GM12873 (cell line): ENCODE data around the gene CACNB4.

Experiments used
- CTCF ChIP-seq: IDR thresholded peaks from 2 replicates; pipeline ENCODE4 v1.5.1; 2012; ENCODE audit warnings: low read depth, mild to moderate bottlenecking, moderate library complexity, low read length, control low read depth; ENCODE audit not compliant: insufficient read depth; ENCODE audit errors: missing control alignments

The CACNB4 gene

DNA sequence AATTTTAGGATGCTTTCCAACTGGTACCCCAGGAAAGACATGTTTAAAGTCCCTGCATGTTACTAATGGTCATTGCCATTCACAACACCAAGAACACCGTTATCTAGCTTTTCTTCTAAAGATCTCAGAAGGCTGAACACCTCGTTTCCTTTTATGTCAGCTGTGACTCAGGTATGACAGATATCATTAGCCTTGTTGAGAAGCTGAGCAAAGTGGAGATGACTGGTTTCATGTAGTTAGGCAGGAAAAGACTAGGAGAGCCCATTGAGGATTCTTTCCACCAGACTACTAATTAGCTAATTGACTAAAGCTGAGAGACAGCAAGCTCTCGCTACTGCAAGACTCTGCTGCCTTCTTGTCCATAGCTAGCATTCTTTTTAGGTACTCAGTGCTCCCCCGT, 238.6 kb downstream of the CACNB4 start:
- no peak for TF ChIP-seq CTCF

- TF ChIP-seq CTCF: no peak
Measured at GRCh38 chr2:151857650-151858049, 241.2 kb downstream of the CACNB4 start.

GRCh38 chr2:151855111-151855510, 243.7 kb downstream of the CACNB4 start:
- no peak for TF ChIP-seq CTCF

GRCh38 chr2:151853070-151853758, 245.6 kb downstream of the CACNB4 start:
- TF ChIP-seq CTCF: no peak

DNA sequence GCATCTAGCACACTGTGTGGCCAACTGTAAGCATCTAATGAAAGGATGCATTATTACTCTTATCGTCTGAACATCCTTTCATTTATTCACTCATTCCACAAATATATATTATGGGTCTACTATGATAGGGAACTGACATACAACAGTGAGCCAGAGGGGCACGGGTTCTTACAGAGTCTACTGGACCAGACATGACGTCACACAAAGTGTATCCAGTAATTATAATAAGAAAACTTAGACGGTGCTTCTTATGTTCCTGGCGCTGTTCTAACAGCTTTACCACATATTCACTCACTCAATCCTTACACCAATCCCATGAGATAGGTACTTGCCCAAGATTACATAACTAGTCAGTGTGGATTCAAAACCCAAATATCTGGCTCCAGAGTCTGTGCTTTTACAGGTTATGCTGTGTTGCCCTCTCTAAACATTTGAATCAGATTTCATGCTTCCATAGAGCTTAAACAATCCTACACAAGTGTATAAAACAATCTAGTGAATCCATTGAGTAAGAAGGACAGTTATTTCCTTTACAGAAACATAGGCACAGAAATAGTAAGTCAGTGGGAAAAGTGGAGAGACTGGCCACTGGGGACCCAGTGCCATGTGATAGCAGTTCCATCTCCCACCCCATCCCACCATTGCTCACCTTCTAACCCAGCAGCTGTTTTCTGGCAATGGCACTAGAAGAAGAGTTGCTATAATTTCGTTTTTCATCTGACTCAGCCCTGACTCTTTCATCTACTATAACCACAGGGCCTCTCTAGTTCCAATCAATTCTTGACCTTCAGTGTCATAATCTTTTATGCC, 246.4 kb downstream of the CACNB4 start:
- no peak for TF ChIP-seq CTCF

GRCh38 chr2:151851761-151852160, 247.1 kb downstream of the CACNB4 start:
- TF ChIP-seq CTCF: no peak

DNA sequence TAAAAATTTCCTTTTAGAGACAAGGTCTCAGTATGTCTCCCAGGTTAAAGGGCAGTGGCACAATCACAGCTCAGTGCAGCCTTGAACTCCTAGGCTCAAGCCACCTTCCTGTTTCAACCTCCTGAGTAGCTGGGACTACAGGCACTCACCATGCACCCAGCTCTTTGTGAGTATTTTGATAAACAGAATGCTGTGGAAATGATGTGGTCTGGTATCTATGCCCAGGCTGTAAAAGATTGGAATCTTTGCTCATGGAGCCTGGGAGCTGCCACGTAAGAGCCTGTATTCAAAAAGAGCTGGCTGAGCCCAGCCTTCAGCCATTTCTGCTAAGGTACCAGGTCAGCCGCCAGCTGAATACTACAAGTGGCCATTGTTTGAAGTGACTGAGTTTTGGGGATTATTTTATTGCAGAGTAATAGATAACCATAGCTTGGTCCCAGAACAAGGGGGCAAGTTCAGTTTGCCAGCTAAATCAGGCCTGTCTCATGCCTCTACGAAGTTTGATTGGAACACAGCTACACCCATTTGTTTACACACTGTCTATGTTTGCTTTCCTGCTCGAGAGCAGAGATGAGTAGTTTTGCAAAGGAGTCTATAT, 249.3 kb downstream of the CACNB4 start:
- TF ChIP-seq CTCF: no peak
